Measurements from ENCODE around the gene UROS. TPM values are rescaled to one million over a fixed set of nuclear protein-coding genes. Genes with fewer than 3 reads are reported as not detected.

The UROS gene
- polyA plus RNA-seq, 4 donors: 32.5 to 51.9 (median 38.5) TPM

- H3K9me3 ChIP-seq (ENCODE audit: control insufficient read depth in 2 of 2, insufficient read depth in 1 of 2, low read depth in 1 of 2, low read length in 1 of 2): no peaks in the 10 kb centered on the region
- DNase-seq (peak in 1 of 2 donors; percentile 30), FAIRE-seq (no peak)
- peak overlapping the region; percentile 68 to 75 (median 71) for H3K4me3 ChIP-seq (ENCODE audit: low read depth in 1 of 3, low read length in 3 of 3)
- peaks cover 0 to 12% (median 8%) of the 10 kb centered on the region in 3 donors for H3K4me1 ChIP-seq (ENCODE audit: control insufficient read depth in 3 of 3, insufficient read depth in 2 of 3, low read depth in 1 of 3, low read length in 2 of 3)
- 0% methylated on average over 20 of the region's 20 CpGs for WGBS, 3 donors
- H3K36me3 ChIP-seq (ENCODE audit: control insufficient read depth in 3 of 3, insufficient read depth in 2 of 3, low read depth in 1 of 3, low read length in 3 of 3): peaks cover 3 to 9% (median 5%) of the 10 kb centered on the region in 3 donors
- H3K27me3 ChIP-seq (ENCODE audit: control insufficient read depth in 3 of 3, insufficient read depth in 3 of 3, low read length in 3 of 3): no peaks in the 10 kb centered on the region
- peak overlapping the region in 1 of 3 donors; percentile 86 for H3K27ac ChIP-seq (ENCODE audit: low read depth in 1 of 3, low read length in 2 of 3)
Observed at GRCh38 chr10:125823663-125824251, 699 bp upstream of the UROS start.

- H3K4me3 ChIP-seq (ENCODE audit: low read depth in 1 of 3, low read length in 3 of 3): no peak overlapping the region
- DNase-seq: peak; percentile 23 to 55
- 4 to 38% (median 22%) methylated on average over 1 of the region's 1 CpG for WGBS, 3 donors
- H3K36me3 ChIP-seq (ENCODE audit: control insufficient read depth in 3 of 3, insufficient read depth in 2 of 3, low read depth in 1 of 3, low read length in 3 of 3): peaks cover 0 to 4% (median 0%) of the 10 kb centered on the region in 3 donors
- H3K27ac ChIP-seq (ENCODE audit: low read depth in 1 of 3, low read length in 2 of 3): peak overlapping the region in 1 of 3 donors; percentile 22
- no peak for FAIRE-seq
- H3K27me3 ChIP-seq (ENCODE audit: control insufficient read depth in 3 of 3, insufficient read depth in 3 of 3, low read length in 3 of 3): no peaks in the 10 kb centered on the region
- H3K4me1 ChIP-seq (ENCODE audit: control insufficient read depth in 3 of 3, insufficient read depth in 2 of 3, low read depth in 1 of 3, low read length in 2 of 3): peaks cover 0 to 12% (median 8%) of the 10 kb centered on the region in 3 donors
- no peaks in the 10 kb centered on the region for H3K9me3 ChIP-seq (ENCODE audit: control insufficient read depth in 2 of 2, insufficient read depth in 1 of 2, low read depth in 1 of 2, low read length in 1 of 2)
Observed at GRCh38 chr10:125820701-125821100, 2.4 kb downstream of the UROS start.

- FAIRE-seq: no peak
- H3K27ac ChIP-seq (ENCODE audit: low read depth in 1 of 3, low read length in 2 of 3): no peak overlapping the region
- H3K9me3 ChIP-seq (ENCODE audit: control insufficient read depth in 2 of 2, insufficient read depth in 1 of 2, low read depth in 1 of 2, low read length in 1 of 2): no peaks in the 10 kb centered on the region
- no peaks in the 10 kb centered on the region for H3K27me3 ChIP-seq (ENCODE audit: control insufficient read depth in 3 of 3, insufficient read depth in 3 of 3, low read length in 3 of 3)
- no peak overlapping the region for H3K4me3 ChIP-seq (ENCODE audit: low read depth in 1 of 3, low read length in 3 of 3)
- 82 to 88% (median 85%) methylated on average over 6 of the region's 6 CpGs for WGBS, 3 donors
- H3K4me1 ChIP-seq (ENCODE audit: control insufficient read depth in 3 of 3, insufficient read depth in 2 of 3, low read depth in 1 of 3, low read length in 2 of 3): peaks cover 0 to 6% (median 6%) of the 10 kb centered on the region in 3 donors
- H3K36me3 ChIP-seq (ENCODE audit: control insufficient read depth in 3 of 3, insufficient read depth in 2 of 3, low read depth in 1 of 3, low read length in 3 of 3): peaks cover 2 to 15% (median 4%) of the 10 kb centered on the region in 3 donors
- DNase-seq: no peak
Observed at GRCh38 chr10:125817337-125817946, 5.6 kb downstream of the UROS start.

- FAIRE-seq: no peak
Observed at GRCh38 chr10:125816548-125816947, 6.5 kb downstream of the UROS start.

GRCh38 chr10:125815764-125816163 is 7.3 kb downstream of the UROS start:
- Histone ChIP-seq H3K27ac (ENCODE audit: low read depth in 1 of 3, low read length in 2 of 3) (no peak overlapping the region), H3K4me1 (ENCODE audit: control insufficient read depth in 3 of 3, insufficient read depth in 2 of 3, low read depth in 1 of 3, low read length in 2 of 3) (peaks cover 0 to 6% (median 0%) of the 10 kb centered on the region in 3 donors), H3K9me3 (ENCODE audit: control insufficient read depth in 2 of 2, insufficient read depth in 1 of 2, low read depth in 1 of 2, low read length in 1 of 2) (no peaks in the 10 kb centered on the region), H3K36me3 (ENCODE audit: control insufficient read depth in 3 of 3, insufficient read depth in 2 of 3, low read depth in 1 of 3, low read length in 3 of 3) (peaks cover 4 to 16% (median 6%) of the 10 kb centered on the region in 3 donors), H3K4me3 (ENCODE audit: low read depth in 1 of 3, low read length in 3 of 3) (no peak overlapping the region), H3K27me3 (ENCODE audit: control insufficient read depth in 3 of 3, insufficient read depth in 3 of 3, low read length in 3 of 3) (no peaks in the 10 kb centered on the region)
- DNase-seq (no peak), FAIRE-seq (no peak)
- whole genome bisulfite sequencing, 3 donors: 0 to 42% (median 9%) methylated on average over 1 of the region's 1 CpG

More at GRCh38 chr10:125816548-125816947, 6.5 kb downstream of the UROS start:
- DNase-seq: no peak
- Histone ChIP-seq H3K27me3 (ENCODE audit: control insufficient read depth in 3 of 3, insufficient read depth in 3 of 3, low read length in 3 of 3) (no peaks in the 10 kb centered on the region), H3K27ac (ENCODE audit: low read depth in 1 of 3, low read length in 2 of 3) (no peak overlapping the region), H3K4me1 (ENCODE audit: control insufficient read depth in 3 of 3, insufficient read depth in 2 of 3, low read depth in 1 of 3, low read length in 2 of 3) (peaks cover 0 to 6% (median 0%) of the 10 kb centered on the region in 3 donors), H3K4me3 (ENCODE audit: low read depth in 1 of 3, low read length in 3 of 3) (no peak overlapping the region), H3K36me3 (ENCODE audit: control insufficient read depth in 3 of 3, insufficient read depth in 2 of 3, low read depth in 1 of 3, low read length in 3 of 3) (peaks cover 2 to 15% (median 4%) of the 10 kb centered on the region in 3 donors), H3K9me3 (ENCODE audit: control insufficient read depth in 2 of 2, insufficient read depth in 1 of 2, low read depth in 1 of 2, low read length in 1 of 2) (no peaks in the 10 kb centered on the region)
- WGBS, 3 donors: 83 to 92% (median 89%) methylated on average over 4 of the region's 4 CpGs

- Histone ChIP-seq H3K9me3 (ENCODE audit: control insufficient read depth in 2 of 2, insufficient read depth in 1 of 2, low read depth in 1 of 2, low read length in 1 of 2) (no peaks in the 10 kb centered on the region), H3K36me3 (ENCODE audit: control insufficient read depth in 3 of 3, insufficient read depth in 2 of 3, low read depth in 1 of 3, low read length in 3 of 3) (peaks cover 5 to 26% (median 9%) of the 10 kb centered on the region in 3 donors), H3K27ac (ENCODE audit: low read depth in 1 of 3, low read length in 2 of 3) (no peak overlapping the region), H3K27me3 (ENCODE audit: control insufficient read depth in 3 of 3, insufficient read depth in 3 of 3, low read length in 3 of 3) (no peaks in the 10 kb centered on the region), H3K4me1 (ENCODE audit: control insufficient read depth in 3 of 3, insufficient read depth in 2 of 3, low read depth in 1 of 3, low read length in 2 of 3) (no peaks in the 10 kb centered on the region), H3K4me3 (ENCODE audit: low read depth in 1 of 3, low read length in 3 of 3) (no peak overlapping the region)
- 90 to 96% (median 94%) methylated on average over 1 of the region's 1 CpG for WGBS, 3 donors
- DNase-seq (no peak), FAIRE-seq (no peak)
Observed at GRCh38 chr10:125812128-125812750, 10.8 kb downstream of the UROS start.

GRCh38 chr10:125811251-125811650 is 11.8 kb downstream of the UROS start:
- Histone ChIP-seq H3K4me3 (ENCODE audit: low read depth in 1 of 3, low read length in 3 of 3) (no peak overlapping the region), H3K36me3 (ENCODE audit: control insufficient read depth in 3 of 3, insufficient read depth in 2 of 3, low read depth in 1 of 3, low read length in 3 of 3) (peaks cover 8 to 26% (median 13%) of the 10 kb centered on the region in 3 donors), H3K9me3 (ENCODE audit: control insufficient read depth in 2 of 2, insufficient read depth in 1 of 2, low read depth in 1 of 2, low read length in 1 of 2) (no peaks in the 10 kb centered on the region), H3K27me3 (ENCODE audit: control insufficient read depth in 3 of 3, insufficient read depth in 3 of 3, low read length in 3 of 3) (no peaks in the 10 kb centered on the region), H3K27ac (ENCODE audit: low read depth in 1 of 3, low read length in 2 of 3) (no peak overlapping the region), H3K4me1 (ENCODE audit: control insufficient read depth in 3 of 3, insufficient read depth in 2 of 3, low read depth in 1 of 3, low read length in 2 of 3) (no peaks in the 10 kb centered on the region)
- DNase-seq (no peak), FAIRE-seq (no peak)
- 85 to 100% (median 94%) methylated on average over 1 of the region's 1 CpG for WGBS, 3 donors

GRCh38 chr10:125808047-125808446 is 15.0 kb downstream of the UROS start:
- no peak overlapping the region for H3K27ac ChIP-seq (ENCODE audit: low read depth in 1 of 3, low read length in 2 of 3)
- peaks cover 11 to 27% (median 18%) of the 10 kb centered on the region in 3 donors for H3K36me3 ChIP-seq (ENCODE audit: control insufficient read depth in 3 of 3, insufficient read depth in 2 of 3, low read depth in 1 of 3, low read length in 3 of 3)
- H3K4me1 ChIP-seq (ENCODE audit: control insufficient read depth in 3 of 3, insufficient read depth in 2 of 3, low read depth in 1 of 3, low read length in 2 of 3): no peaks in the 10 kb centered on the region
- DNase-seq: no peak
- no peak for FAIRE-seq
- H3K4me3 ChIP-seq (ENCODE audit: low read depth in 1 of 3, low read length in 3 of 3): no peak overlapping the region
- H3K9me3 ChIP-seq (ENCODE audit: control insufficient read depth in 2 of 2, insufficient read depth in 1 of 2, low read depth in 1 of 2, low read length in 1 of 2): no peaks in the 10 kb centered on the region
- WGBS, 3 donors: 97 to 100% (median 100%) methylated on average over 1 of the region's 1 CpG
- no peaks in the 10 kb centered on the region for H3K27me3 ChIP-seq (ENCODE audit: control insufficient read depth in 3 of 3, insufficient read depth in 3 of 3, low read length in 3 of 3)

Data from small intestine (tissue), 7 donors.